Activated CD4-positive, alpha-beta T cell treated with anti-CD3 and anti-CD28 coated beads, Interleukin-2, Interleukin-6, amounts not matched to agents 100 ng/mL and 50 ng/mL, durations not matched to agents 16 hours and 8 hours (primary cell): ENCODE measurements around the gene SPC24.
A peak's percentile ranks its signal among the peaks of the same experiment; 100 is the strongest.
"Not testable (repeated sequence)": the region's sequence is repeated elsewhere in the genome, so short reads cannot be mapped to it uniquely, and the experiment has no call there.

ENCODE experiments used
- DNase-seq: peaks from one replicate; pipeline ENCODE4 v3.0.0-alpha.2; 2020

Gene SPC24

GRCh38 chr19:11191273-11191755 lies 35.7 kb upstream of the SPC24 start:
- DNase-seq, result no peak

DNA sequence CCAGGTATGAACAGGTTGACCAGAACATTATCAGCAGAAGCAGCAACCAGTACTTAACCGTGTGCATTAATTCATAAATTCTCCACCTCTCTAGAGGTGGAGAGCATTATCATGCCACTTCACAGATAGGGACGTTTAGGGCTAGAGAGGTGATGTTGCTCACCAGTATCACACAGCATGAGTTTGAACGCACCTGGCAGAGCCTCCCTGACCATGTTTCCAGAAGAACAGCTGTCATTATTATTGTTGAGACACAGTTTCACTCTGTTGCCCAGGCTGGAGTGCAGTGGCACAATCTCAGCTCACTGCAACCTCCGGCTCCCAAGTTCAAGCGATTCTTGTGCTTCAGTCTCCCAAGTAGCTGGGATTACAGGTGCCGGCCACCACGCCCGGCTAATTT lies 34.9 kb upstream of the SPC24 start:
- no peak for DNase-seq

DNA sequence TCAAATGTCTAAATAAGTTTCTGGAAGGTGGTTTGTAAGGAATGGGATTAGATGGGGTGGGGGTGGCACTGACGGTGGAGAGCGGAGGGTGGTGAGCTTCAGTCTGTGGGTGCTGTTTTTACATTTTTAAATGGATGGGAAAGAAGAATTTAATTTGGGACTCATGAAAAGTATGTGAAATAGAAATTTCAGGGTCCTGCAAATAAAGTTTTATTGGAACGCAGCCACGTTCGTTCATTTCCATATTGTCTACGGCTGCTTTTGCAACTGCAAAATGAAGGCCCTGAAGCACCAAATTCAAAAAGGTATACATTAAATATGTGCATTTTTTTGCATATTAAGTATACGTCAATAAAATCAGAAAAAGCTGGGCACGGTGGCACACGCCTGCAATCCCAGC lies 31.9 kb upstream of the SPC24 start:
- DNase-seq, result no peak

- DNase-seq, result no peak
Observed at GRCh38 chr19:11182994-11183393, 27.4 kb upstream of the SPC24 start.

GRCh38 chr19:11181488-11181887 lies 25.9 kb upstream of the SPC24 start:
- no peak for DNase-seq

- not testable (repeated sequence) for DNase-seq
Observed at GRCh38 chr19:11180975-11181374, 25.4 kb upstream of the SPC24 start.

- DNase-seq, result no peak
Observed at GRCh38 chr19:11180346-11180745, 24.8 kb upstream of the SPC24 start.

DNA sequence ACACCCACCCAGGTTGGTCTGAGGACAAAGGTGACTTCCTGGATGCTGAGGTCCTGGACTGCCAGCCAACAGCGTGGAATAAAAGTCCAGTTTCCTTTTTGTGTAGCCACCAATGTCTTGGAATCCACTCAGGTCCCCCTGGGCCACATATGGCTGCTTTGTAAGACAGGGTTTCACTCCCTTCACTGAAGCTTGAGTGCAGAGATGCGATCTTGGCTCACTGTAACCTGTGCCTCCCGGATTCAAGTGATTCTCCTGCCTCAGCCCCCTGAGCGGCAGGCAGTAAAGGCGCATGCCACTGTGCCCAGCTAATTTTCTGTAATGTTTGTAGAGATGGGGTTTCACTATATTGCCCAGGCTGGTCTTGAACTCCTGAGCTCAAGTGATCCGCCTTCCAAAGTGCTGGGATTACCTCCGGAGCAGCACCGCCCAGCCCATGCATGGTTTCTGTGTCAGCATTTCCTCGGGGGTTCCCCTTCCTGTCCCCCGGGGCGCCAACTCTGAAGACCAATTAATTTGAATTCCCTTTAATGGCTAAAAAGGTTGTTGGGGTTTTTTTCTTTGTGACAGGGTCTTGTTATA lies 24.2 kb upstream of the SPC24 start:
- DNase-seq, result peak; percentile 18

- DNase-seq, result not testable (repeated sequence)
Observed at GRCh38 chr19:11179145-11179465, 23.5 kb upstream of the SPC24 start.

DNA sequence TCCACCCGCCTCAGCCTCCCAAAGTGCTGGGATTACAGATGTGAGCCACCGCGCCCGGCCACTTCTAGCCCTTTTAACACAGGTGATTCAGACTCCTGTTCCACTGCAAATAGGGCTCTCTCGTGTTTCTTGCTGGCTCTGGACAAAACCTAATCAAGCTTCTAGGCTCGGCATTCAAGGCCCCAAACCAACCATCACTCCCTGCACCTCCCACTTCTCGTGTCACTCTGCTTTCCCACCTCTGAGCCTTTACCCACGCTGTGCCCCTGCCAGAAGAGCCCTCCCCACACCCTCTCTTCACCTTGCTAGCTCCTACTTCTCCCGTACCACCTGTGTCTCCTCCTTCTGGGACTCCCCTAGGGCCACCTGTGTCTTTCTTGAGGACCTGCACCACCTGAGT lies 22.0 kb upstream of the SPC24 start:
- DNase-seq, result no peak

- no peak for DNase-seq
Observed at GRCh38 chr19:11176466-11177193, 21.0 kb upstream of the SPC24 start.

DNA sequence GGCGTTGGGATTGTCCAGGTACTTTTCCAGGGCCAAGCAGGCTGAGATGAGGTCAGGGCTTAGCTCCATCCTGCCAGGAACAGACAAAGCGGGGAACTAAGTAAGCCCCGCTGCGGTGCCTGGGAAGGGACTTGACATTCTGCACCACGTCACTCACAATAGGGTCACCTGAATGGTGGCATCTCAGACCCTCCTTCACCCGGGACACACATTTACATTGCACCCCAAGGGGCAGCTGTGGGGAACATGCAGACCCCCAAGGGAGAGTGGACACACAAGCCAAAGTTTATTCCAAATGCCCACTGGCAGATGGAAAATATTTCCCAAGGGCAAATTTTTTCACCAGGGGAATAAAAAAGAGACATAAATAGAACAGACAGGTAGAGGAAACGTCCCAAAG lies 20.3 kb upstream of the SPC24 start:
- DNase-seq, result no peak

DNA sequence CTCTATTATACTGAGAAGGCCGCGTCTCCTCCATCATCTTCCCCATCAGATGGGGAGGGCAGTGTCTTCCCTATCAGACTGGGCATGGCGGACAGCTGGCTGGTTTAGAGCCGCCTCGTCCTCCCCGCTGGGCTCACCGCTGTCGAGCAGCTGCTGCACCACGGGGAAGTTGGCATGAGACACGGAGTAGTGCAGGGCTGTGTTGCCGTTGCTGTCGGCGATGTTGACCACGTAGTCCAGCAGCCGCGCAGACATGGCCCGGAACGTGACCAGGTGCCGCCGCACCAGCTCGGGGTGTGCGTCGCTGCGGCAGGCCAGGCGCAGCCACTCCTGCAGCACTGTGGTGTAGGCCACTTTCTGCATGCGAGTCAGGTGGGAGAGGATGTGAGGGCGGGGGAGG lies 18.8 kb upstream of the SPC24 start:
- no peak for DNase-seq

- DNase-seq, result no peak
Observed at GRCh38 chr19:11173516-11174155, 18.1 kb upstream of the SPC24 start.

- no peak for DNase-seq
Observed at GRCh38 chr19:11172576-11172975, 17.0 kb upstream of the SPC24 start.

DNA sequence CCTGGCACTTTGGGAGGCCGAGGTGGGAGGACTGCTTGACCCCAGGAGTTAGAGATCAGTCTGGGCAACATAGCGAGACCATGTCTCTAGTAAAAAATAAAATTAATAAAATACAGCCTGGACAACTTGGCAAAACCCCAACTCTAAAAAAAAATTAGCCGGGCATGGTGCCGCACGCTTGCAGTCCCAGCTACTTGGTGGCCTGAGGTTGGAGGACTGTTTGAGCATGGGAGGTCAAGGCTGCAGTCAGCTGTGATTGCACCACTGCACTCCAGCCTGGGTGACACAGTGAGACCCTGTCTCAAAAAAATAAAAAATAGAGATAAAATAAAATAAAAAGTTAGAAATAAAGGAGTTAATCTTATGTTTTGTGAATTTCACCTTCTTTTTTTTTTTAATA lies 15.6 kb upstream of the SPC24 start:
- DNase-seq, result no peak

DNA sequence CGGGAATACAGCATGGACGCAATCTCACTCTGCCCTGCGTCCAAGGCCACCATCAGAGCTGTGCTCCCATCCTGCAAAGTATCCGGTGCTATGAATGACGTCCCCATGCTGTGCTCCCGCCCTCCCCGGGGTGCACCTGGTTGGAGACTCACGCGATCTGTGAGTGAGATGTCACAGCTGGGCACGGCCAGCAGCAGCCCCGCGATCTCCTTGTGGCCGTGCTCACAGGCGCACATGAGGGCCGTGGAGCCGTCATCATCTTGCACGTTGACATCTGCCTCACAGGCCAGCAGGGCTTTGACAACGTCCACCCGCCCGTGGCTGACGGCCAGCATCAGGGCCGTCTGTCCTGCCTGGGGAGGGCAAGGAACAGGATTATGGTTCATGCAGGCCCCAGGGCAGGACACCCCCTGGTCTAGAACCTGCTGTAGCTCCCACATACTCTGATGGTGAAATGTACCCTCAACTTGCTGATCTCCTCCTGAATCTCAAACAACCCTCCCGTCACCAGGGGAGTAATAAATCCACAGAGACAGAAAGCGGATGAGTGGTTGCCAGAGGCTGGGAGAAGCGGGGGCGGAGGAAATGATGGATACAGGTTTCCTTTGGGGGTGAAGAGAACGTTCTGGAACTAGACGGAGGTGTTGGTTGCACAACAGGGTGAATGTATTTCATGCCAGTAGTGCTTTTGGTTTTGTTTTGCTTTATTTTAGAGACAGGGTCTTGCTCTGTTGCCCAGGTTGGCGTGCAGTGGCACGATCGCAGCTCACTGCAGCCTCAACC lies 14.5 kb upstream of the SPC24 start:
- no peak for DNase-seq

GRCh38 chr19:11168568-11168967 lies 13.0 kb upstream of the SPC24 start:
- DNase-seq, result no peak

DNA sequence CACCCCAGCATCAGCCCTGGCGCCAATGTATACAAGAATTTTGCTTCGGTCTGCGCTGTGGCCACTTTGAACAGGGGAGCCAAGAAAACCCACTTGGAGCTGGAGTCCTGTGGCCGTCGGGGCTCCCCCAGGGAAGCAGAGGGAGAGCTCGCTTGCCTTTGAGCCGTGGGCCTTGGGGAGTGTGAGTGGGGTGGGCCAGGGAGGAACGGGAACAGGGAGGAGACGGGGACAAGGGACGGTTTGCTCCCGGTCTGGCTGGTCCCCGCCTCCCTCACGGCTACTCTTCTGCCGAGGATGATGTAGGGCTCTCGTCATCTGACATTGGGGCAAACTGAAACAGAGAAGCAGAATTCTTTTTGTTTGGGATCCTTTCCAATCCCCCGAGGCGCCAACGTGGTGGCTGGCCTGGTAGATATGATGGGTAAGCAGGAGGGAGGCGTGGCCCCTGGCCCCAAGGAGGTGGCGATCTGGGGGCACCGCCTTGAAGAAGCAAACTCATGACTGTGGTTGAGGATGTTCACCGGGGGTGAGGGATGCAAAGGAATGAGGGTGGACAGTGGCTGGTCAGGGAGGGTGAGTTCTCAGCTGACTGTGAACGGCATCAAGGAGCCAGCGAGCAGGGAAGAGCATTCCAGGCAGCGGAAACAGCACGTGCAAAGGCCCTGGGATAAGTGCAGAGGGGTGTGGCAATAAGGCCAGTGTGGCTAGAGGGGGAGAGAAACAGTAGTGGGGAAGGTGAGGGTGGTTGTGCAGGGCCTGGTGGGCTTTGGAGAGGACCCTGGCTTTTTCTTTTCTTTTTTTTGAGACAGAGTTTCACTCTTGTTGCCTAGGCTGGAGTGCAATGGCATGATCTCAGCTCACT lies 10.9 kb upstream of the SPC24 start:
- DNase-seq, result no peak

GRCh38 chr19:11165486-11166030 lies 10.0 kb upstream of the SPC24 start:
- no peak for DNase-seq

DNA sequence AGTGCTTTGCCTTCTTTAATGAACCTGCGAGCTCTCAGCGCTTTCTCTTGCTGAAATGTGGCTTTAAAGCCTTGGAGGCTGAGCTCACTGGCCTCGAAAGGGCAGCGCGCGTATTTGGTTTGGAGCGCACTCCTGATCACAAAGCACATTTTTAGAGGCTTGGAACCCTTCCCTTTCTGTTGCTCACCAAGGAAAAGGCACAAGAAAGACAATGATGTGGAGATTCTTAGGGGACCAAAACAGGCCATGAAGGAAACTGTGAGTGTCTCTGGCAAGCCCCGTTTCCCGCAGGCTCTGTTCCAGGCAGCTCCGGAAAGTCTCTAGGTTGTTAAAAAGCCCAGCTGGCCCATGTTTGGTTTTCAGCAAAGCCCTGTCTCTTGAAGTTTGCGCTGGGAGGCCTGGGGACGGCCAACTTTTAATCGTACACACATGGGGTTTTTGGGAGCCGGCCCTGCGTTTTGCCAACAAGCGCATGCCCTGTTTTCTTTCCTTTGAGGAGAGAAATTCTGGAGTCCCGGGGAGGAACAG lies 9.4 kb upstream of the SPC24 start:
- no peak for DNase-seq

DNA sequence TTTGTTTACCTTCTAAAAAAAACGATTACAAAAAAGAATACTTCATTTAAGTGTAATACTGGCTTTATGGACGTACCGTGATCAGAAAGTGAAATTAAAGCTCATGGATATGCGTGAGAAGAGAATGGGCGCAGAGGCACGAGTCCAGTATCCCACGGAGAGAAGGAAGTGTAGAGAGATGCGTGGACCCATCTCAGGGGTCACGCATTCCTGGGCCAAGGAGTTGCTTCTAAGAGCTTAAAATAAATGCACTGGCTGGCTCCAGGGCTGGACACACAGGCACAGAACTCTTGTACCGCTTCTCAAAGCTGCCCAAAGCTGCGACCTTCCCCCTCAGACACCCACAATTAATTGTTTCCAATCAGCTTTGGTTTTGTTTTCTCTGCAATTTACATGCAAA lies 8.7 kb upstream of the SPC24 start:
- DNase-seq, result no peak
